Measurements from ENCODE around the gene CTNNBL1.

Gene CTNNBL1

DNA sequence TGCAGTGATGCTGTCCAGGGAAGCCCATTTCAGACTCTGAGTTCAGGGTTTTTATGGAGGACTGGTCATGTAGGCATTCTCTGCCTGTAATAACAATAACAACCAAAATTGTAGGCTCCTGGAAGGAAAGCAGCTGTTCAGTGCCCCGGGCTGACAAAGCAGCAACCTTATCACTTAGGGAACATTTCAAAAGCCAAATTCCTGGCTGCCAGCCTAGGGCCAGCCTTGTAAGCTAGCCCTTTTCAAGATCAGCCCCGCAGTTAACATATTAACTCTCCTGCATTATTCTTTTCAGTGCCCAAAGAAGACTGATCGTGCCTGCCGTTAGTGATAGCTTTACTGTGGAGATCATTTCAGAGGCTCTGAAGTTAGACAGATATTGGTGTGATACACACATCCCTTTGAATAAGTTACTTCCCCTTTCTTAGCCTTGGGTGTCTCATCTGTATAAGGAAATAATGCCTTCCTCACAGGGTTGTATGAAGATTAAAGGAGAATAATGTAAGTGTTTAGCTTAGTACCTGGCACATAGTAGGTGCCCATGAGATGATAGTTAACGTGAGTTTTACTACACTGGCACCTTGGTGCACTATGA lies 44.1 kb downstream of the CTNNBL1 start:
- DNase-seq (ENCODE audit: low read depth), result no peak

- DNase-seq (ENCODE audit: low read depth), result no peak
These were observed 47.2 kb downstream of the CTNNBL1 start for GRCh38 chr20:37741055-37741454.

DNA sequence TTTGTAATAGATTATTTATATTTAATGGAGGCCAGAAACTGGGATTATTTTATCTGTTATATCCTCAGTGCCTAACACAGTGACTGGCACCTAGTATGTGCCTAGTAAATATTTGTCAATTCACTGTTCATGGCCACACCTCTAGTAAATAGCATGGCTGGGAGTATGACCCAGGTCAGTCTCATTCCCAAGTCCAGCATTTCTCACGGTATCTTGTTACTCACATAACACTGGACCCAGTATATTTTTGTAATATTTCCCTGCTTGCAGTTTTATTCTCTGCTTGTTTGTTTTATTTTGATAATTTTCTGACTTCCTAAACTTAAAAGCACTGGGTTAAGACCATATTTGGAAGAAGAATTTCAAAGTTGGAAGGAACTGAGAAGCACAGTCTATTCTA lies 47.7 kb downstream of the CTNNBL1 start:
- DNase-seq (ENCODE audit: low read depth), result no peak

- DNase-seq (ENCODE audit: low read depth), result no peak
These were observed 48.3 kb downstream of the CTNNBL1 start for GRCh38 chr20:37742131-37742530.

- DNase-seq (ENCODE audit: low read depth), result no peak
These were observed 50.5 kb downstream of the CTNNBL1 start for GRCh38 chr20:37744347-37744746.

GRCh38 chr20:37745553-37745952 lies 51.7 kb downstream of the CTNNBL1 start:
- no peak for DNase-seq (ENCODE audit: low read depth)

DNA sequence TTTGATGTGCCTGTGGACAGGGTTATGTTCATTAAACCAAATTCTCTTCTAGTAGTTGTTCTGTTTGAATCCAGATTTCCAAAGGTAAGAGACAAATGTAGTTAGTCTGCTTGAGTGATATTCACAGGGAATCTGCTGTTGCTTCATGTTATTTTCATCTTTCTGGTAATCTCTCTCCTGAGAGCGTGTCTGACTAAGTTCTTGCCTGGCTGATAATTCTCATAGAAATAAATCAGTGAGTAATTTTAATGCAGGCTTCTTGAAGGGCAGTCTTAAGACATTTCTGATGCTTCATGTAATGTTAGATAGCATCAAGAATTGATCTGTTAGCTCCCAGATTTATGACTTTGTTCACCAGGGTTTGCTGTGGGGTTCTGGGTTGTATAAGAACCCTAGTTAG lies 54.2 kb downstream of the CTNNBL1 start:
- DNase-seq (ENCODE audit: low read depth), result no peak

GRCh38 chr20:37749218-37749617 lies 55.4 kb downstream of the CTNNBL1 start:
- no peak for DNase-seq (ENCODE audit: low read depth)

GRCh38 chr20:37749620-37750403 lies 56.0 kb downstream of the CTNNBL1 start:
- no peak for DNase-seq (ENCODE audit: low read depth)

GRCh38 chr20:37755665-37756064 lies 61.8 kb downstream of the CTNNBL1 start:
- DNase-seq (ENCODE audit: low read depth), result no peak

DNA sequence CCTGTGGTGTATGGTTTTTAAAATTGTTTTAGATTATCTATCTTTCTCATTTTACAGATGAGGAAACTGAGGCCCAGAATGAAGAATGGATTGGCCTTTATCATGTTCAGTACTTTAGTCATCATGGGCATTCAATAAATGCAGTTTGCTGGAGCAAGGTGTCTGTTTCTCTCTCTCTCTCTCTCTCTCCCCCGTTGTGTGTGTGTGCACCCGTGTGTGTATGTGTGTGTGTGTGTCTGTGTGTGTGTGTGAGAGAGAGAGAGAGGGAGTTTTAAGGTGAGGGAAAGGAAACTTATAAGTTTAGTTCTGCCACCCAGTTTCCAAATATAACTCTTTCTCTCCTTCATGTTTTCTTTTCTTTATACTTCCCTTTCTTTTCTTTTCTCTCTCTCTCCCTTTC lies 62.4 kb downstream of the CTNNBL1 start:
- no peak for DNase-seq (ENCODE audit: low read depth)

GRCh38 chr20:37757550-37757949 lies 63.7 kb downstream of the CTNNBL1 start:
- DNase-seq (ENCODE audit: low read depth), result no peak

DNA sequence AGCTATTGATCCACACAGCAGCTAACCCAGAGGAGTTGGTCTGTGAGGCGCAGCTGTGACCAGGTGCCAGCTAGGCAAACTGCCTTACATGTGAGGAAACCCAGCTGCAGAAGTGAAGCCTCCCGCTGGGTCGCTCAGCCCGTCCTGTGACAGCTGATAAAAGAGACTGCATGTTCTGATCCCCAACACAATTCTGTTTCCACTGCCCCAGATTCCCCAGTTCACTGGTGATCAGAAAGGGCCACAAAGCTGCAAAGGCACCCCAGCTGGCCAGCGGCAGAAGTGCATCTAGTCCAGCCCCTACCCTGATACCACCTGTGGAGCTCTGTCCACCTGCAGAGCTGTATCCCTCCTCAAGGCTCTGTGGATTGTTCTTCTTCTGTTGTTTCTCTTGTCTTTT lies 64.5 kb downstream of the CTNNBL1 start:
- DNase-seq (ENCODE audit: low read depth), result no peak

- DNase-seq (ENCODE audit: low read depth), result no peak
These were observed 65.3 kb downstream of the CTNNBL1 start for GRCh38 chr20:37759052-37759553.

GRCh38 chr20:37759761-37760209 lies 66.0 kb downstream of the CTNNBL1 start:
- no peak for DNase-seq (ENCODE audit: low read depth)

DNA sequence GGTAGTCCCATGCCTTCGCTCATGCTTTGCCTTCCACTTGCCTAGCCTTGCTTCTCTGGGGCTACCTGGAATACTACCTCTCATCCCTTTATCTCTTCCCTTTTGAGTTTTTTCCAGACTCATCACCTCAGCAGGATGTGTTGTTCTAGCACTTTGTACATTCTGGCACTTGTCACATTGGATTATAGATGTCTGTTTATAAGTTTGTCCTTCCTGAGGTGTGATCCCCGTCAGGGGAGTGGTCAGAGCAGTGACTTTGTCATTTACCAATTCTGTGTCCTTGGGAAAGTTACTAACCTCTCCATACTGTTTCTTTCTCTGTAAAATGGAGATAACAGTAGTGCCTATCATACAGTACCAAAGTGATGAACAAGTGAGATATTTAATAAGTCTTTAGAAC lies 66.5 kb downstream of the CTNNBL1 start:
- DNase-seq (ENCODE audit: low read depth), result no peak

DNA sequence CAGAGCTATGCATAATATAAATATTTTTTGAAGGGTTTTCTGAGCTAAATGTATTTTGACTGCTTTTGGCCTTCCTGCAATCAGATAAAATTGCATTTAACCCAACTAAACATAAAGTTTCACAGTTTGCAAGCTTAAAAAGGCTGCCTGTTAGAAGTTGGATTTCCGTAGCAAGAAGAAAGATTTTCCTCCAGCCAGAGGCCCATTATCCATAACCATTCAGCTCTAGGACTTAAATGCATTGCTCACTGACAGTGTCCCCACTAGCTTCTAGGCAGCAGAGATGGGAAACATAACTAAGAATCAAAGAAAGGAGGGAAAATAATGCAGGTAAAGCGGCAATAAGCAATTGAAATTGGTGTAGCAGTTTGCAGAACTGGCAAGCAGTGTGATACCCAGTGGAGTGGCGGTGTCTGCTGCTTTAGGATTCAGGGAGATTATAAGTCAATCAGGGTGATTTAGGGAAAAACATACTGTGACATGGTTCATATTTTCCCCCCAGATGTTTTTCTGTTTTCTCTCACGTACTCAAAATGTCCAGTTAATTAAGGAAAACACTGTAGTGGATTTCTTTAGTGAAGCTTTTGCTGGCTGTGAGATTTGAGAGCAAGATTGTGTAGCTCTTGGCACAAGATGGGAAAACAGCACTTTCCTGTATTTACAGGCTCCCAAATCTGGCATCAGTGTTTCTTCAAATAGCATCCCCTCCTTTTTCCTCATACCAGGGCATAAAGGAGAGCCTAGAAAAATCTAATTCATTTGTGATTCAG lies 69.1 kb downstream of the CTNNBL1 start:
- DNase-seq (ENCODE audit: low read depth), result no peak

DNA sequence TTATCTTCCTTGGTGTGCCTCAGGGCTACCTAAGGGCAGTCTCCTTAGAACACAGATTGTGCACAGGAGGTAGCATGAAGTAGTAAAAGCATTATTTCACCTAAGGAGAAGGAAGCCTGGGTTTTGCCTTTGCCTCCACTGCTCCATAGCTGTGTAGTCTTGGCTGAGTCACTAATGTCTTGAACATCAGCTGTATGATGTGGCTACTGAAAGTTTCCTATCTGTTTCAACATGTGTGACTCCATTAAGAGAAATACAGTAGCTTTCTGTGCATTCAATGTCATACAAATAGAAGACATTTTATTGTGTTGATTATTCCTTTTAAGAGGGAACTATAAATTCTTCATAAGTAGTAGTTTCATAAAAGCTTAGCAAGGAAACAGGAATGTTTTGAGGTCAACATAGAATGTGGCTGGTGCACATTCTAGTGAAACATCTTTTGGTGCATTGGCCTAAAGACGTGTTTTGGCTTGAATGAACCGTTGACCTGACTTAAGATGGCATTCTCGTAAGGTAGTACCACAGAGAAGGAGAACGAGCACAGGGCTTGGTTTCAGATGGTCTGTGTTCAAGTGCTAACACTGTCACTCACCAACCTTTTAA lies 70.6 kb downstream of the CTNNBL1 start:
- DNase-seq (ENCODE audit: low read depth), result no peak

DNA sequence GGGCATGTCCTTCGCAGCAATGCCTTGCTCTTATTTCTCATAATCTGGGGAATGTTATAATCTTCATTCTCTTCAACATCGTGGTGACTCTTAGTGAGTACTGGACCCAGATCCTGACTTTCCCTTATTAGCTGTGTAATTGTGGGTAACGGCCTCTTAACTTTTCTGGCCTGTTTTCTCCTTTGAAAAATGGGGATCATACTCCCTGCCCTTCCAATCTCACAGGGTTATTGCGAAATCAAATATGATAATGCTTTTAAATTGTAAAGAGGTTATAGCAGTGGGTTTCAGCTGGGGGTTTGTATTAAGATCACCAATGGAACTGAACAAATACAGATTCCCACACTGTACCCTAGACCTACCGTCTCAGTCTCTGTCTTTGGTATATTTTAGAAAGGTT lies 77.1 kb downstream of the CTNNBL1 start:
- no peak for DNase-seq (ENCODE audit: low read depth)

DNA sequence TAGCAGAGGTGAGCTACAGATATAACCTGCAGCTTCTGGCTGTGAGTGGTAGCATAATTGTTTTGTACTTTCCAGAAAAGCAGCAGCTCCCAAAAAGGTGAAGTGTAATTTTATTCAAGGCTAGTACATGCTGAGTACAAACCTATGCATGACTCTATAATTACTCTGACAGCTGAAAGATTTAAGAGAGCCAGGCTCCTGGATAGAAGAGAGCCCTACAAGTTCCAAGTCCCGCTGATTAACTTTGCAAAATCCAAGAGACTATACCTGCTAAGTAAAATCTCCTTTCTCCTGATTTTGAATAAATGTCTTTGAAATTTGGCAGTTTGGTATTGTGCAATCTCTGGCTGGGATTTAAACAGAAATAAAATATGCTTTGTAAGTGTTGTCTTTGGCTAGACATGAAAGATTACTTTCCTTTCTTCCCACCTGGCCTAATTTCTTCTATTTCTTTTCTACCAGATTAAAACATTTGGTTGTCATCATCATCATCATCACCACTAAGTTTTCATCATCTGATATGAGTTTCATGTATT lies 79.5 kb downstream of the CTNNBL1 start:
- no peak for DNase-seq (ENCODE audit: low read depth)

DNA sequence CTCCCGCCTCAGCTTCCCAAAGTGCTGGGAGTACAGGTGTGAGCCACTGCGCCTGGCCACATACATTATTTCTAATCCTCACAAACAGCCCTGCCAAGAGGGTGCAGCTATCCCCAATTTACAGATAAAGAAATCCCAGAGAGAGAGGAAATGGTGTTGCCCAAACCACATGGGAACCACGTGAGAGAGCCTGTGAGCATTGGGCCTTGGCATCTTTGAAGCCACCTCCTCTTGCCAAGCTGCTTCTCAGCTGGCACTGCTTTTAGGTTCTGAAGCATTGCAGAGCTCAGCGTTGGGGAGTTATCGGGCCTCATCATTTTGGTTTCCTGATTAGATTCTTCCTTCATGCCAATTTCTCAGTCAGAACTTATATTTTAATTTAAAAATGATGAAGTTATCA lies 80.3 kb downstream of the CTNNBL1 start:
- no peak for DNase-seq (ENCODE audit: low read depth)

- no peak for DNase-seq (ENCODE audit: low read depth)
These were observed 81.4 kb downstream of the CTNNBL1 start for GRCh38 chr20:37775200-37775599.
